ENCODE data around the gene DAAM2. TPM values are rescaled to one million over a fixed set of nuclear protein-coding genes. Genes with fewer than 3 reads are reported as not detected.
A peak's percentile ranks its signal among the peaks of the same experiment; 100 is the strongest.

DAAM2 gene
- 21.1 TPM for total RNA-seq
- 25.9 TPM for polyA plus RNA-seq

GRCh38 chr6:39791850-39792539 is at the start of gene DAAM2:
DAAM2 (plus strand) TSS chr6:39792376; CDS start chr6:39856303, 63,927 bp downstream.
- Histone ChIP-seq H3K4me3 (ENCODE audit: low read depth, low read length) (peak within 1 kb of the TSS; percentile 66), H3K36me3 (ENCODE audit: insufficient read depth) (no peaks in the 10 kb centered on the region), H3K27ac (ENCODE audit: low read depth) (peak within 1 kb of the TSS; percentile 35), H3K4me1 (ENCODE audit: insufficient read depth) (no peaks in the 10 kb centered on the region)
- DNase-seq (ENCODE audit: extremely low spot score): no peak
- WGBS: 5% methylated on average over 55 of the region's 55 CpGs

- Histone ChIP-seq H3K4me1 (ENCODE audit: insufficient read depth) (no peaks in the 10 kb centered on the region), H3K27ac (ENCODE audit: low read depth) (no peak overlapping the region), H3K36me3 (ENCODE audit: insufficient read depth) (no peaks in the 10 kb centered on the region), H3K4me3 (ENCODE audit: low read depth, low read length) (no peak overlapping the region)
- no peak for DNase-seq (ENCODE audit: extremely low spot score)
- 88% methylated on average over 3 of the region's 3 CpGs for WGBS
These were observed 45.4 kb upstream of the DAAM2 start for GRCh38 chr6:39746795-39747194.

GRCh38 chr6:39752835-39753724 is 39.1 kb upstream of the DAAM2 start:
- WGBS: 86% methylated on average over 12 of the region's 12 CpGs
- Histone ChIP-seq H3K36me3 (ENCODE audit: insufficient read depth) (no peaks in the 10 kb centered on the region), H3K4me1 (ENCODE audit: insufficient read depth) (no peaks in the 10 kb centered on the region), H3K27ac (ENCODE audit: low read depth) (peak overlapping the region; percentile 3), H3K4me3 (ENCODE audit: low read depth, low read length) (no peak overlapping the region)
- no peak for DNase-seq (ENCODE audit: extremely low spot score)

DNA sequence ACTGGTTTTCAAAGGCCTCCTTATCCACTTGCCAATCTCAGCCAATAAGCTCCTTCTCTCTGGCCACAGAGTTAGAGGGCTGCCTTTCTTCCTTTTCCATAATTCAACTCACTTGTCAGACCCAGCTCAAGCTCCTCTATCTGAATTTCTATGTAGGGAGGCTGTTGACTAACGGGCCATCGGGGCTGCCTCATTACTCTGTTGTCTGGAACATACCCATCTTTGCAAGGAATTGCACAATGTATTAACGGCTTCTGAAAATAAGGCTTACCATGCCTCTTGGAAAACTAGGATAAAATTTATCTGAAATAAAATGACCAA is 38.5 kb upstream of the DAAM2 start:
- no peak overlapping the region for H3K4me3 ChIP-seq (ENCODE audit: low read depth, low read length)
- H3K36me3 ChIP-seq (ENCODE audit: insufficient read depth): no peaks in the 10 kb centered on the region
- H3K4me1 ChIP-seq (ENCODE audit: insufficient read depth): no peaks in the 10 kb centered on the region
- H3K27ac ChIP-seq (ENCODE audit: low read depth): peak overlapping the region; percentile 3
- no peak for DNase-seq (ENCODE audit: extremely low spot score)
- 39% methylated on average over 3 of the region's 3 CpGs for WGBS

DNA sequence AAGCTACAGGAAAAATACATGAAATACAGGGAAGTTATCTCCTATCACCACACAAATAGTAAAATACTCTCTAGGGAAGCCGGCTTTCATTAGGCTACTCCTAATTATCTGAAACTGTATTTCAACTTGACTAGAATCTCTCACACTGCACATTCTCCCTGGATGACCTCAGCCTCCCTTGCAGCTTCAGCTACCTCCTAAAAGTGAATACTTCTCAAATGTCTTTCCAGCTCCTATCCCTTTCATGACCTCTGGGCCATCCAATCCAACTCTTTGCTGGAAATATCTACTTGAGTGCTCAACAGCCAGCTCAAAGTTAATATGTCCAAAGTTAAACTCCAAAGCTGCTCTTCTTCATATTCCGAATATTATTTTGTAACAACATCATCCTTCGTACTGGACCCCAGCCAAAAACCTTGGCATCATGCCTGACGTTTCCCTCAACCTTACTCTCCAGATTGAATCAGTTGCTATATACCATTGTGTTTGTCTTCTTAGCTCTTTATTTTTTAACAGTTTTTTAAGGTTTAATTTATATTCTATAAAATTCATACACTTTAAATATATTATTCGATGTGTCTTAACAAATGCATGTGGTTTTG is 37.6 kb upstream of the DAAM2 start:
- Histone ChIP-seq H3K4me1 (ENCODE audit: insufficient read depth) (no peaks in the 10 kb centered on the region), H3K36me3 (ENCODE audit: insufficient read depth) (no peaks in the 10 kb centered on the region), H3K4me3 (ENCODE audit: low read depth, low read length) (no peak overlapping the region), H3K27ac (ENCODE audit: low read depth) (peak overlapping the region; percentile 41)
- no peak for DNase-seq (ENCODE audit: extremely low spot score)
- WGBS: 52% methylated on average over 5 of the region's 5 CpGs

DNA sequence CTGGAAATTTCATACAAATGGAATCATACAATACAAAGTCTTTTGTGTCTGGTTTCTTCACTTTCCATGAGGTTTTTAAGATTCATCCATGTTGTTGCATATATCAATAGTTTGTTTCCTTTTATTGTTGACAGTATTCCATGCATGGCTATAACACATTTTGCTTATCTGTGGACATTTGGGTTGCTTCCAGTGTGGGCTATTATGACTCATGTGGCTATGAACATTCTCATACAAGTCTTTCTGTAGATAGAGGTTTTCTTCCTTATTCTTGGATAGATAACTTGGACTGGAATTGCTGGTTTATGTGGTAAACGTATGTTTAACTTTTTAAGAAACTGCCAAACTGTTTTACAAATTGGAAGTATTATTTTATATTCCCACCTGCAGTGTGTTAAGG is 36.9 kb upstream of the DAAM2 start:
- H3K36me3 ChIP-seq (ENCODE audit: insufficient read depth): no peaks in the 10 kb centered on the region
- DNase-seq (ENCODE audit: extremely low spot score): no peak
- H3K4me3 ChIP-seq (ENCODE audit: low read depth, low read length): no peak overlapping the region
- no peaks in the 10 kb centered on the region for H3K4me1 ChIP-seq (ENCODE audit: insufficient read depth)
- no peak overlapping the region for H3K27ac ChIP-seq (ENCODE audit: low read depth)
- WGBS: 59% methylated on average over 1 of the region's 1 CpG

GRCh38 chr6:39756582-39756981 is 35.6 kb upstream of the DAAM2 start:
- H3K27ac ChIP-seq (ENCODE audit: low read depth): no peak overlapping the region
- H3K36me3 ChIP-seq (ENCODE audit: insufficient read depth): no peaks in the 10 kb centered on the region
- DNase-seq (ENCODE audit: extremely low spot score): no peak
- H3K4me3 ChIP-seq (ENCODE audit: low read depth, low read length): no peak overlapping the region
- no peaks in the 10 kb centered on the region for H3K4me1 ChIP-seq (ENCODE audit: insufficient read depth)
- 97% methylated on average over 2 of the region's 2 CpGs for WGBS

GRCh38 chr6:39758905-39759605 is 33.1 kb upstream of the DAAM2 start:
- no peak overlapping the region for H3K27ac ChIP-seq (ENCODE audit: low read depth)
- no peak for DNase-seq (ENCODE audit: extremely low spot score)
- H3K4me1 ChIP-seq (ENCODE audit: insufficient read depth): no peaks in the 10 kb centered on the region
- H3K36me3 ChIP-seq (ENCODE audit: insufficient read depth): no peaks in the 10 kb centered on the region
- H3K4me3 ChIP-seq (ENCODE audit: low read depth, low read length): no peak overlapping the region
- 89% methylated on average over 2 of the region's 2 CpGs for WGBS

GRCh38 chr6:39760226-39760952 is 31.8 kb upstream of the DAAM2 start:
- no peak overlapping the region for H3K27ac ChIP-seq (ENCODE audit: low read depth)
- no peaks in the 10 kb centered on the region for H3K36me3 ChIP-seq (ENCODE audit: insufficient read depth)
- H3K4me1 ChIP-seq (ENCODE audit: insufficient read depth): no peaks in the 10 kb centered on the region
- DNase-seq (ENCODE audit: extremely low spot score): no peak
- H3K4me3 ChIP-seq (ENCODE audit: low read depth, low read length): no peak overlapping the region
- WGBS: 46% methylated on average over 3 of the region's 3 CpGs

DNA sequence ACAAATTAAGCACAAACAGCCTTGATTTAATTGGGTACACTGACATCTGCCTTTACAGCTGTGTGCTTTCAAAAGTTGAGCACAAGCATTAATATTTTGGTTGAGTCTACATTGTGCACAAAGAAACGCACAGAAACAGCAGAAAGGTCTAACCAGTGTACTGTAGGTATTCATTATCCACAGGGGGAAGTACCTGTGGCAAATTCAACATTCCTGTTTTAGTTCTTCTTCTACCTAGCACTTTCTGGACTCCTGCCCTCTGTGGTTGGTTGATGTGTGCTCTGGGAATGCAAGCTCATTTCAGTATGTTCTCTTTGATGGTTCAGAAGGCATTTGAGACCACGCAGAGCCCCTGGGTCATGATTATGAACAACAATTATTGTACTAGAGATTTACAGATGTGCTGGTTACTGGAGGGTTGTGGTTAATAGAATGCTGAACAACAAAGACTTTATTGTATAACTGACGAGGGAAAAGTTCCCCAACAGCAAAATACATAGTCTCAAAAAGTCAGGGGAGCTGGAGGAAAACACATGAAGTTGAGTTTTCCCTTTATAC is 26.6 kb upstream of the DAAM2 start:
- H3K27ac ChIP-seq (ENCODE audit: low read depth): no peak overlapping the region
- no peak for DNase-seq (ENCODE audit: extremely low spot score)
- no peaks in the 10 kb centered on the region for H3K4me1 ChIP-seq (ENCODE audit: insufficient read depth)
- no peaks in the 10 kb centered on the region for H3K36me3 ChIP-seq (ENCODE audit: insufficient read depth)
- H3K4me3 ChIP-seq (ENCODE audit: low read depth, low read length): no peak overlapping the region
- 76% methylated on average over 3 of the region's 3 CpGs for WGBS

DNA sequence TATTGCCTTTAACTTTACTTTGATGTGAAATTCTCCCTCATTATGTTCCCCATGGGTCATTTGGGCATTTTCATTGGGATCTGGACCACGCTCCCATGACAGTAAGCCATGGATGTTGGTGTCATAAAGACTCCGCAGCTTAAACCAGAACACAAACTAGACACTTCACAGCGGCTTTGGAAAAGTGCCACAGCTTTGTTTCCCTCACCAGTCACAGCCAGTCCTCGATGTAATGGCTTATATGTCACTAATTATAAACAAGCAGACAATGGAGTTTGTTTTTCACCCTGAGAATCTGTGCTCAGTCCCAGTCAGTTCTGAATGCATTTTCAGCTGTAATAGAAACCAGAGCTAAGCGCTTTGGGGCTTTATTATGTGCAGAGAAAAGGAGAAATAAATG is 23.2 kb upstream of the DAAM2 start:
- no peaks in the 10 kb centered on the region for H3K4me1 ChIP-seq (ENCODE audit: insufficient read depth)
- H3K4me3 ChIP-seq (ENCODE audit: low read depth, low read length): no peak overlapping the region
- DNase-seq (ENCODE audit: extremely low spot score): no peak
- H3K36me3 ChIP-seq (ENCODE audit: insufficient read depth): no peaks in the 10 kb centered on the region
- WGBS: 76% methylated on average over 5 of the region's 5 CpGs
- no peak overlapping the region for H3K27ac ChIP-seq (ENCODE audit: low read depth)

- 79% methylated on average over 4 of the region's 4 CpGs for WGBS
- H3K4me3 ChIP-seq (ENCODE audit: low read depth, low read length): no peak overlapping the region
- DNase-seq (ENCODE audit: extremely low spot score): no peak
- no peak overlapping the region for H3K27ac ChIP-seq (ENCODE audit: low read depth)
- H3K36me3 ChIP-seq (ENCODE audit: insufficient read depth): no peaks in the 10 kb centered on the region
- no peaks in the 10 kb centered on the region for H3K4me1 ChIP-seq (ENCODE audit: insufficient read depth)
These were observed 21.7 kb upstream of the DAAM2 start for GRCh38 chr6:39770446-39770845.

Data from urinary bladder (tissue), 4 donors.